Measurements from ENCODE around the gene DNAJC16.

DNAJC16 gene

DNA sequence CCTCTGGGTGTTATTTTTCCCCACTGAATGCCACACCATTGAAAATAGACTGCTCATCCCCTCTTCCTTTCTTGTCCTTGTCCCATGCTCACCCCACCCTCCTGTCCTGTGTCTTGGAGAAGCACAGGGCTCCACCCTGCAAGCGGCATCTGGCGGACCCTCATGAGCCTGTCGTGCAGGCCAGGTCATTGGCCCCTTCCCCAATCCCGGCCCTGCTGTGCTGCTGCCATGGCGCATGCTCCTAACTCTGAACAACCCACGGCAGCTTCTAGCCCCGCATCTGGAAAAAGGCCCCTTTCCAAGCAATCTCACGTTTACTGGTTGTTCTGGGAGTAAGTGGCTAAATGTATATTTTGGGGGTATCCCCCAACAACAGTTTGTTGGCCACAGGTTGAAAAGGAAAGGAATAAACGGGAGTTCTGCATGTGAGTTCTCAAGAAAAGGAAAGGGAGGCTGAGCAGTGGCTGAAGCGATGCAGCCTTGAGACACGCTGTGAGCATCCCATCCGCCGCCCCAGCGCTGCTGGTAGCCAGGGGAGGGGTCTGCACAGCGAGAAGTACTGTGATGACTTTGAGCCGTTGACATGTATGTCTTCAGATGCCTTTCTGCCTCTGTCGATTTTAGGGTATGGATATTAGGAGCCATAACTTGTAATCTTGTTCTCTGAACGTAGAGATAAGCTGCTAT, 41.9 kb downstream of the DNAJC16 start:
- TF ChIP-seq, protein P1, sequence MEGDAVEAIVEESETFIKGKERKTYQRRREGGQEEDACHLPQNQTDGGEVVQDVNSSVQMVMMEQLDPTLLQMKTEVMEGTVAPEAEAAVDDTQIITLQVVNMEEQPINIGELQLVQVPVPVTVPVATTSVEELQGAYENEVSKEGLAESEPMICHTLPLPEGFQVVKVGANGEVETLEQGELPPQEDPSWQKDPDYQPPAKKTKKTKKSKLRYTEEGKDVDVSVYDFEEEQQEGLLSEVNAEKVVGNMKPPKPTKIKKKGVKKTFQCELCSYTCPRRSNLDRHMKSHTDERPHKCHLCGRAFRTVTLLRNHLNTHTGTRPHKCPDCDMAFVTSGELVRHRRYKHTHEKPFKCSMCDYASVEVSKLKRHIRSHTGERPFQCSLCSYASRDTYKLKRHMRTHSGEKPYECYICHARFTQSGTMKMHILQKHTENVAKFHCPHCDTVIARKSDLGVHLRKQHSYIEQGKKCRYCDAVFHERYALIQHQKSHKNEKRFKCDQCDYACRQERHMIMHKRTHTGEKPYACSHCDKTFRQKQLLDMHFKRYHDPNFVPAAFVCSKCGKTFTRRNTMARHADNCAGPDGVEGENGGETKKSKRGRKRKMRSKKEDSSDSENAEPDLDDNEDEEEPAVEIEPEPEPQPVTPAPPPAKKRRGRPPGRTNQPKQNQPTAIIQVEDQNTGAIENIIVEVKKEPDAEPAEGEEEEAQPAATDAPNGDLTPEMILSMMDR (conservative IDR thresholded peaks at IDR 0.05) = no peak
- no peak for TF ChIP-seq ZFX (IDR thresholded peaks at IDR 0.05)
- H3K27ac ChIP-seq = no peak overlapping the region

DNA sequence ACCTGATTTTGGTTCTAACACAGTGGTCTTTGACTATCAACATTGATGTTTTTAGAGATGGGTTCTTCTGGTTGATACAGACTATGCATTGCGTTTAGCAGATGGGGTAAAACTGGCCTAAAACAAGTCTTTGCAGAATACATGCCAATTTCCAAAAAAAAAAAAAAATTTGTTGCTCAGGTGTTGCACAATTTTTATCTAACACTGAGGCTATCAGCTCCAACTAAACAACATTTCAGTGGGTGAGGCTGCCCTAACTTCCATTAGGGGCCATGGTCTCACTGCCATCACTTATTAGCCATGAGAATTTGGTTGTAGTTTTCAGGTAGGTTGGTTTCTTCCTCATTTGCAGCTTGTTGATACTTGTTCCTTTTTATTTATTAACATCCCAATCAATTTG, 44.2 kb downstream of the DNAJC16 start:
- no peak overlapping the region for H3K27ac ChIP-seq
- no peak for TF ChIP-seq ZFX (IDR thresholded peaks at IDR 0.05)
- TF ChIP-seq, protein P1 (conservative IDR thresholded peaks at IDR 0.05) = no peak

DNA sequence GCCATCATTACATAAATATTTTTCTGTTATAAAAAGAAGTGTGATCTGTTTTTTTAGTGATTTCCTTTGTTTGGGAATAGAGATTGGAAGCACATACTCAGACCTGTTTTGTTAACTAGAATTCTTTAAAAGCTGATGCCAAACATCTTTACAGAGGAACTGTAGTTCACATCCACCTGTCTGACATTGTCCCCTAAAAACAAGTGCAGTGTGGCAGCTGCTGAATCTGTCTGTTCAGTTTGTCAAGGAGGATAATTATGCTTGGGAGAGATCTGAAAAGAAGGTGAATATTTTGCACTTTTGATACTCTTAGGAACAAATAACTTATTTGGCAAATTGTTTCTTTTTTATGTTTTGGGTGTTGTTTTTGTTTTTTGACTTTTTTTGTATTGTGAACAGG, 44.6 kb downstream of the DNAJC16 start:
- H3K27ac ChIP-seq = no peak overlapping the region
- no peak for TF ChIP-seq ZFX (IDR thresholded peaks at IDR 0.05)

DNA sequence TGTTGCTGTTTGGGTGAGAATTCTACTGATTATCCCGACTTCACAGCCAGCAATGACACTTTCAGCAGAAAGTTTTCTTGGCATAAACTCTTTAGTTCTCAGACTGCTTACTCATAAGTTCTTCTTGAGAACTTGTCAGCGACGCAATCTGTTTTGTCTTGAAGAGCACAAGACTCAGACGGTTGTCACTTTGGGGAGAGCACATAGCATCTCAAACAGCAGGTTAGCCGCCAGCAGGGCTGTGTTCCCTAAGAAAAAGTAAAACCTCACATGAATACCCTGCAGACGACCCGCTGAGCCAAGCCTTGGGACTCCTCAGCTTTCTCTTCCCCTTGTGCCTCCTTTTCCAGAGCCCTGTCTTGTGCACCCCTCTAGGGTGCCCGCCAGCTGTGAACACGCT, 46.8 kb downstream of the DNAJC16 start:
- no peak overlapping the region for H3K27ac ChIP-seq

DNA sequence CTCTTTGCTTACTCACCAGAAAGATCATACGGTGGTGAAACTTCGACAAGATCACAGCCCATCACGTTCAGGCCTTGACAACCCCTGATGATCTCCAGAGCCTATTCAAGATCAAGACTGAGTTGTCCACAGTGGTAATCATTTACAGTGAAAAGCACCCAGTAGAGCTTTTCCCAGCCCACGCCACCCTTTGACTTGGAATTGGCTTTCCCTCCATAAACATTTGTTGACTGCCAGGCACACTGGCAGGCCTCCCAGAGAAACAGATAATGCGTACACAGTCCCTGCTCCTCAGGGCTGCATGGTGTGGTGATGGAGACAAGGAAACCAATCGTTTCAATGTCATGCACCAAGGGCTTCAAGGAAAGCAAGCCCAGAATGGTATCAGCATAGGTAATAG, 48.1 kb downstream of the DNAJC16 start:
- H3K27ac ChIP-seq = no peak overlapping the region
- TF ChIP-seq, protein P1 (conservative IDR thresholded peaks at IDR 0.05) = no peak
- no peak for TF ChIP-seq ZFX (IDR thresholded peaks at IDR 0.05)

More for the DNA sequence above, 46.8 kb downstream of the DNAJC16 start:
- no peak for TF ChIP-seq ZFX (IDR thresholded peaks at IDR 0.05)
- TF ChIP-seq, protein P1 (conservative IDR thresholded peaks at IDR 0.05) = no peak

DNA sequence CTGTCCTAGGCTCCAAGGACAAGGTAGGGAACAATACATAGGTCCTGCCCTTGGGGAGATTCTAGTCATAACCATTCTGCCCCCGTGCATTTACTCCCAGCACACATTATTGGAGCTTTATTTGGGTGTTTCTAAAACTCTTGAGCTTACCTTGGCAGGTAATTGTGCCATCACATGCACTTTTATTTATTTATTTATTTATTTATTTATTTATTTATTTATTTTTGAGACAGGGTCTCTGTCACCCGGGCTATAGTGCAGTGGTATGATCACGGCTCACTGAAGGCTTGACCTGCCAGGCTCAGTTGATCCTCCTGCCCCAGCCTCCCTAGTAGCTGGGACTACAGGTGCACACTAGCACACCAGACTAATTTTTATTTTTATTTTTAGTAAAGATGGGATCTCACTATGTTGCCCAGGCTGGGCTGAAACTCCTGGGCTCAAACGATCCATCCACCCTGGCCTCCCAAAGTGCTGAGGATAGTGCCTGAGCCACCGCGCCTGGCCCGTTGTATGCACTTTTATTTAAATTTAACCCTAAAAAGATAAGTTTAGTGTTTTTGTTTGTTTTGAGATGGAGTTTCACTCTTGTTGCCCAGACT, 49.0 kb downstream of the DNAJC16 start:
- TF ChIP-seq ZFX (IDR thresholded peaks at IDR 0.05) = no peak
- TF ChIP-seq, protein P1 (conservative IDR thresholded peaks at IDR 0.05) = no peak
- H3K27ac ChIP-seq = no peak overlapping the region

DNA sequence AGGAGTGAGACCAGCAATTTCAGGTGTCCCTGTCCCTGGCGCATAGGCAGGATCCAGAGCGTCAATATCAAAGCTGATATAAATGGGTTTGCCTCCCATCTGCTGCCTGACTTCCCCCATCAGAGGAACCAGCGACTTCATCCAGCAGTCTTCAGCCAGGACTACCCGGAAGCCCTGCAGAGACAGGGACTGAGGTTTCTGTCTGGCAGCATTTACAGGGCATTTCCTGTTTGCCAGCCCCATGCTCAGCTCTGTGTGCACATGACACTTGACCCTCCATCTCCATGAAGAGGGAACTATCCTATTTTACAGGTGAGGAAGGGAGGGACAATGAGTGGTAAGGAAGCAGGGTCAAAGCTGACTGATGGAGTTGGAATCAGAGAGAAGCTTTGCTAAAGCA, 51.0 kb downstream of the DNAJC16 start:
- H3K27ac ChIP-seq = no peak overlapping the region
- TF ChIP-seq ZFX (IDR thresholded peaks at IDR 0.05) = no peak
- TF ChIP-seq, protein P1 (conservative IDR thresholded peaks at IDR 0.05) = no peak

Measured in C4-2B (cell line).